GM19468 (cell line): Measurements from ENCODE around the gene MAML2.

Experiments used
- ATAC-seq: cut with Tn5 transposase; IDR thresholded peaks from one replicate; pipeline ENCODE4 v1.9.1; 2021; ENCODE audit warnings: mild to moderate bottlenecking, moderate library complexity, moderate number of reproducible peaks; ENCODE audit not compliant: unreplicated experiment; ENCODE audit errors: extremely low read depth

The MAML2 gene

DNA sequence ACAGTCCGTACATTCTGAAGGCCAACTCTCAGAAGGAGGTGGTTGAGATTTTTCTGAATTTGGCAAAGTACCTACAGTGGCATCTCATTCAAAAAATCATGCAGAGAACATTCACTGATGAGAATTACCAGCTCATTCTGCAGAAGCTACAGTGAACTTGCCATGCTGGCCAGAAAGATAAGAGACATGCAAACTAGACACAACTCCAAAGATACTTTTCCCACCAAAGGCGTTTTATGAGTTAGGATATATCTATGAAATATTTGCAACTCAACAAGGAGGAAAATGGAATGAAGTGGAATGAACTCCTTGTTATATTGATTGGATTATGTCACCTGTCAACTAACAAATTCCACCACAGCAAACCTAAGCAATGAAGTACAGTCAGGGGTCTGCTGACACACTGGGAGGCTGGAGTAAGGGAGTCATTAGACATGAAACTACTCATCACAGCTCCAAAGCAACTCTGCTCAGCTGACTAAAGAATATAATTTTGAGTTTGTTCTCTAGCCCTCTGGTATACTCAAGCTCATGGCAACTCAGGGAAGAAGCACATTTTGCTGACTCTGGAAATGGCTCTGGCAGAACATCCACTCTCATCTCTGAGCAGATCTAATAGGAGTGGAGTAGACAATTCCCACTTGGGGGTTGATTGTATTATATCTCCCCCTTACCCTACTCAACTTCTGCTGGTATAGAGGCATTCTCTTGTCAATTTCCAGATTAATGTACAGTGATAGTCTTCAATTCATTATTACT lies 22.9 kb downstream of the MAML2 start:
- ATAC-seq, result no peak

DNA sequence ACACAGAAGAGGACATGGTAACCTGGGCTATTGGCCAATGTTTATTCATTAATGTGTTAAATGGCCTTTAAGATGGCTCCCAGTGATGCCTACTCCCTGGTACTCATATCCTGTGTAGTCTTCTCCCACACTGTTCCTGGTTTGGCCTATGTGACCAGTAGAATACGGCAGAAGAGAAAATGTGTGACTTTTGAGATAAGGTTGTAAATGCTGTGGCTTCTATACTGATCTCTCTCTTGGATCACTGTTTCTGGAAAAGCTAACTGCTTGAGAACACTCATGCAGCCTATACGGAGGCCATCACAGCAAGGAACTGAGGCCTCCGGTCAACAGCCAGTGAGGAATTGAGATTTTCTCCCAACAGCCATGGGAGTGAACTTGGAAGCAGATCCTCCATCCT lies 24.1 kb downstream of the MAML2 start:
- no peak for ATAC-seq

DNA sequence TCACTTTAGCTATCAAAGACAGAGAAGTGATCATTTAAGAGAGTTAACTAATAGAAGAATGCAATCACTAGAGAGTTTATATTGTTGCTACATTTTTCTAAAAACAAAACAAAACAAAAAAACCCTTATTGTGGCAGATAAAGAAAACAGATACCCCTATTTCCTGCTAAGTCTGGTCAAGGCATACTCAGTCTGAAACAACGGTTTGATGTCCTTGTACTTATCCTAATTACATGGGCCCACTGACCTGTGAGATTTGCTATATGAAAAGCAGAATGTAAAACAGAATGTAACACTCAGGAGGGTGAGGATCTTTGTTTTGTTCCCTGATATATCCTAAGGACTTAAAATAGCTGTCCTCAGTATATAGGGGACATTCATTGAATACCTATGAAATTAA lies 24.6 kb downstream of the MAML2 start:
- no peak for ATAC-seq

DNA sequence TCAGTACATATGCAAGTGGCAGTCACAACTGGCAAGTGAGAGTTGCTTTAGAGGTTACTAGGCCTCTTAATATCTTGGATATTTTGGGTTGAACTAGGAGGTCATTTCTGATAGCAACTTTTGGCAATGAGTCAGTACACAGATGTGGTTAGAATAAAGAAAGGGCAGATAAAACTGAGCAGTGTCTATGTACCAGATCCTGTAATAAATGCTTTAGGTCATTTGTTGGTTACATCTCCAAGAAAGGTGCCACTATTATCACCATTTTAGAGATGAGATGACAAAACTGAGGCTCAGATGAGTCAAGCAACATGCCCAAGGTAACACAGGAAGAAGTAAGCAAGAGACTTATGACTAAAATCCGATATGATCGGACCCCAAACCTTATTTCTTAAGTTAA lies 25.0 kb downstream of the MAML2 start:
- ATAC-seq, result no peak

DNA sequence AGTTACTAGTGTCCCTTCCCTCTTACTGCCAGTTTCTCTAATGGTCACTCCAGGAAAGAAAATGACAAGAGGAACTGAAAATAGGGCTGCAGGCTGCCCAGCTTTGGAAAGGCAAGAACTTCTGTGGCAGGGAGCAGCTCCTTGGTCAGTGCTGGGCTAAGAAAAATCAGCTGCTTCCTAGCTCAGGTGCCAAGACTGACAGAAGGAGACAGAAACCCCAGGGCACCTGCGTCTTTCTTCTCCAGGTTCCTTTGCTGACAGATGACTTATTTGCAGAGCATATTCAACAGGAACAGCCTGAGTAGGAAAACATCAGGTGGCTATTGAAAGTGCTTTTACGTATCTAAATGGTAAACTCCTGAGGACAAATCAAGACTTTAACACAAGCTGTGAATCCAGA lies 25.4 kb downstream of the MAML2 start:
- no peak for ATAC-seq

DNA sequence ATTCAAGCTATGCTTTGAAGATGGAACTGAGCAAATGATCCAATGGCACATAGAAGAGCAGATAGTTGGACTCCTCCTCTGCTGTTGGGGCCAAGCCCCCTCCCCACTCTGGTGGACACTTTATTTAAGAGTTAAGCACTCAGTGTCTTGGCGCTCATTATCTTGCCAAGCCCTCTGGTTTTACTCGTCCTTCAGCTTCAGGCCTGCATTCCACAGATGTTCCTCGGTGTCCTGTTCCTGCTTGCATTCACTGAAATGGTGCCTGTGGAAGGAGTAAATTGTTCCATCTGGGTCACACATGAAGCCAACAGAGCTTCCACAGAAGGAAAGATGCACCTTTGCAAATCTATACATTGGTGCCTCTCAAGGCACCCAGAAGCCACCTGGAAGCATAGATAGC lies 26.1 kb downstream of the MAML2 start:
- no peak for ATAC-seq

DNA sequence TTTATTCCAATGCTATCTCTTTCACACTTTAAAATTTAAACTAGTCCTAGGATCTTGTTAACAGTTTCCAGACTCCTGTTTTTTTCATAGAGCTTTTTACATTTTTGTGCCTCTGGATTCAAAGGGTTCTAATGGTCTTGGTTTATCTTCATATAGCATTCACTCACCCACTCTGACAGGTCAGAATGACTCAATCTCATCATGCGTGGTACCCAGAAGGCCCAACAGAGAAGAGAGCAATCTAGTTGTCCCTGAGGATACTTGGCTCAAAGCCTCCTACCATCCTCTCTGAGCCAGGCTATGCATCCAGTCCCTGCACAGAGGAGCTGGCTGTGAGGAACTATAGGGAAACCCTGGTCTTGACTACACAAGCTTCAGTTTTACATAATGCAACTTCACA lies 27.5 kb downstream of the MAML2 start:
- ATAC-seq, result no peak

DNA sequence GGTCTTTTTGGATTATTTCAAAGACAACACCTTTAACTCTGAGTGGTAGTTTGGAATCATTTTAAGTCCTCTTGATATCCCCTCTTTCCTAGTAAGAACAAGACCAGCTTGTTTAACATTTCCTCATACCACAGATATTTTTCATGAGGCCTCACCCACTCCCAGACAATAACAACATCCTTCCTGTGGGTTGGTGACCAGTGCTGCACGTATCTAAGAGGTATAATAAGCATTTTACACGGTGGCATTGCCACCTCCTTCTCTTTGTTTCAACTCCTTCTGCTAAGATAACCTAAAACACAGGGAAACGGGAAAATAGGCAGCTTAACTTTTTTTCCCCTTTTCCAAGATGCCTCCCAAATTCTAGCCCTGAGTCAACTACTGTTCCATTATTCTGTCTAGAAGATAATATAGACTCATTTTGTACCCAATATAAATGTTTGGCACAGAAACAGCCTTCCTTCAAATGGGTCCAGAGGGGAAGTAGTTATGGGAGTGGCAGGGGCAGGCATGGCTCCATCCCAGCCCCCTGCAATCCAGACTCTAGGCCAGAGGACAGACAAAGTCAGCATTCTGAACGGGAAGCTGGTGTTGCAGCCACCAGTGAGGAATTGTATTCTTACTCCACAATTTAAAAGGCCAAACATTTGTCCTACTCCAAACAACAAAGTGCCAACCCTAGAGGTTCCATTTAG lies 28.5 kb downstream of the MAML2 start:
- ATAC-seq, result no peak

DNA sequence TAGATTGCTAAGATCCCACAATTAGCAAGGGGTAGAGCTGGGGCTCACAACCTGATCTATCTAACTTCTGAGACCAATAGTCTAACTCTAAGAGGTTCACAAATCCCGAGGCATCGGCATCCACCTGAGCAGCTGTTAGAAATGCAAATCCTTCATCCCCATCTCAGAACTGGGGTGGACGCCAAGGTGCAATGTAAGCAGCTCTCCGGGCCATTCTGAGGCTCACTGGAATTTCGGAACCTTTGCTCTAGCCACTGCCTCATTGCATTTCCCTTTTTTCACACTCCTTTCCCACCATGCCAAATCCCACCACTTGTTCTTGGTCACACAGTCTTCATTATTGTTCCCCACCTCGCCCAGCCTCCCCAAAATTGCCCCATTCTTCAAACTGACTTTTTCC lies 29.8 kb downstream of the MAML2 start:
- no peak for ATAC-seq

DNA sequence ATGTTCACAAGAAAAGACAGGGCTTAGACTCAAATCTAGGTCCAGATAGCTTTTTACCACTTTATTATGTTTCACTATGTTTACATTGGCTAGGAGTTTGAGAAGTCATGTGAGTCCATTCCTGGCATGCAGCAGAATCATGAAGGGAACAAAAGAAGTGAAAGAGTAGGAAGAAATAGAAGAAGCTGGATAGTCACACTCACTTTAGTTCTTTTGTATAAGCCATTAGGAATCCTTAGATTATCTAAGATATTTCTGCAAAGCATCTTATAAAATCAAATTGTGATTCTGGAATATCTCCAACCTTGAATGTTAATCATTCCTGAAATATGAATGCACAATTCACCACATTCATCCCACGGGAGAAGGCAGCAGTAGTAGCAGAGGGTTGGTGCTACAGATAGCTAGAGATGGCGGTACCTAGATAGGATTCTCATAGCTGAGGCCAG lies 31.9 kb downstream of the MAML2 start:
- ATAC-seq, result no peak

DNA sequence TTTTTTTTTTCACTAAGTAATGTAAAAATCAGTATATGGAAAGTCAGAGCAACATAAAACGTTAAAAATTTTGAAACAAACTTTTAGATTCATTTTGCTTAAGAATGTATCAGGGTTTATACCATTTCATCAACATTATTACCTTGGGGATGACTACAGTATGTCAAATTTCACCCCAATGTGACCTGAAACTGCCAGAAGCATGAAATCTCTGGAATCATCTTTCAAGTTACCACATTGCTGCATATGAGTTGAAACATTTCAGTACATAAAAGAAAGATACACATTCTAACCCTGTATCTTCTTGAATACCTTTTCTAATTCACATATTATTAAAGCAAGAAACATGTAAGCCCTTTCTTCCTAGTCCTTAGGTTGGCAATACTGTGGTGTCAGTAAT lies 32.8 kb downstream of the MAML2 start:
- no peak for ATAC-seq

DNA sequence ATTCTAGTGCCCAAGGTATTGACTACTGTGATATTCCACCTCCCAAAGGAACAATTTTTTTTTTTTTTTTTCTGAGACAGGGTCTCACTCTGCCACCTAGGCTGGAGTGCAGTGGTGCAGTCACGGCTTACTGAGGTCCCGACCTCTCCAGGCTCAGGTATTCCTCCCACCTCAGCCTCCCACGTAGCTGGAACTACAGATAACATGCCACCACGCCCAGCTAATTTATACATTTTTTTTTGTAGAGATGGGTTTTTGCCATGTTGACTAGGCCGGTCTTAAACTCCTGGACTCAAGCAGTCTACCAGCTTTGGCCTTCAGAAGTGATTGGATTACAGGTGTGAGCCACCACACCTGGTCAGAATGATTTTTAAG lies 33.4 kb downstream of the MAML2 start:
- ATAC-seq, result no peak

DNA sequence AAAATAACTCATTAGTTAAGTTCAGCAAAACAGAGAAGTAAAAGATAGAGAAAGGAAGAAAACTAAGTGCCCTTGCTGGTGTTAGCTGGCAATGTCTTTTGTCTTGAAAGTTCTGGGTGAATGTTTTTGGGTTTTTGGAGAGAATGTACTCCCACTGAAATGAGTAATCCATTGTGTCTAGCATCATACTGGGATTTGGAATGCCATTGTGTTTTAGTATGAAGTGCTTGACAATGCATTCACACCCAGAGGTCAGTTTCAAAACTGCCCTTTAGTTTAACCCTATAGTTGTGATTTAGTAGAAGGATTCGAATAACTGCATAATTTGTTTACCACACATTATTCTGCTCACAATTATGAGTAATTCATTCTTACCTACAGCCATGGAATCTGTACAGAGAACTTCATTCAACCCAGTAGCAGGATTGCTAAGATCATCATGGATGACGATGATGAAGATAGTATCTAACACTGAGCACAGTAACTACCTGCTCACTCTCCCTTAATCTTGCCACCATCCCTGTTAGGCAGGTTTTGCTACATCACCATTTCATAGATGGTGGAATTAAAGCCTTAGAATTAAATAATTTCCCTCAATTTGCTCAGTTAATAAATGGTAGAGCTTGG lies 33.9 kb downstream of the MAML2 start:
- ATAC-seq, result no peak

DNA sequence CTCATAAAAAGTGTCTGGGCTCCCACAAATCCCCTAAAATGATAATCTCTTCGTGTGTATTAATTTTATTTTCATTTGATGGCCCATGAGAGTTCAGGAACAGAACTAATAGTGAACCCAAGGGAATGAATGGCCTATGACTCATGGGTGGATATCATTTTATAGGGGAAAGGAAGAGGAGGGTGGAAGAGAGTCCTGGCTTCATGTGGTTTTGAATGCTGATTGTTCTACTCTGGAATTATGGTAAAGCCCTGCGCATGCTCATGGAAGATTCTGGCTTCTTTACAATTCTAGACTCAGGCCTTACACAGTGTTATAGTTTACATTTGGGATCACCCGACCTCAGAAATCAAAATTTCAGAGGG lies 35.2 kb downstream of the MAML2 start:
- ATAC-seq, result no peak

DNA sequence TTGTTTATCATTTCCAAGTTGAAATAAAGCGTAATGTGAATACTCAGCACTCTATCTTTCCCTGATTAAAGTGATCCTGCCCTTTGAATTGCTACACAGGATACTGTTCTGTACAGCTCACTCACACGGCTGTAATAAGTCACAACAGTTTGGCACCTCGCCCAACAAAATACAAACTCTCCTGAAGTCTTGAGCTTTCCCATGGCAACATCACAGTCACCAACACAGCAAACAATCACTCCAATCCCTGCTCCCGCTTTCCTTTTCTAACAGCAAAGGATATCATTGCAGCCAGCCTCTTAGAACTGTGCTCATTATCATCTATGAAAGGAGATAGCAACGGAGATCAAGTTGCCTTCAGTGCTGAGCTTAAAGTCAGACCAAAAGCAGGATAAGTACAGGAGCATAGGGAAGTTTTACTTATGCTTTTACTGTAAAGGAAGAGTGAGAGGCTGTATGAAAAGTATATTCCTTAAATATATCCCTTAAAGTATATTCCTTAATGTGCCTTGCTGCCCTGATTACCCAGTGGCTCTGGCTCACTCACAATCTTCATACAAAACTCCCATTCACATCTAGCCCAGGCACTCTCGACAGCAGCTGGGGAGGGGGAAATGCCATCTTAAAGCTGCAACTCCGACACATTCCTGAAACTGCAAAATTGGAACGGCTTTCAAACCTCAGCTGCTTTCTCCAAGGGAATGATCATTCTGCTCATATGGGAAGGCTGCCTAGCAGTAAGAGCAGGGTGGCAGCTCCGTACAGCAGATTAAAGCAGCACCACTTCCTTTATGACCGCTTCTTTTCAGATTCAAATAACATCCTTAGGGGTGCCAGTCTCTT lies 35.8 kb downstream of the MAML2 start:
- no peak for ATAC-seq

DNA sequence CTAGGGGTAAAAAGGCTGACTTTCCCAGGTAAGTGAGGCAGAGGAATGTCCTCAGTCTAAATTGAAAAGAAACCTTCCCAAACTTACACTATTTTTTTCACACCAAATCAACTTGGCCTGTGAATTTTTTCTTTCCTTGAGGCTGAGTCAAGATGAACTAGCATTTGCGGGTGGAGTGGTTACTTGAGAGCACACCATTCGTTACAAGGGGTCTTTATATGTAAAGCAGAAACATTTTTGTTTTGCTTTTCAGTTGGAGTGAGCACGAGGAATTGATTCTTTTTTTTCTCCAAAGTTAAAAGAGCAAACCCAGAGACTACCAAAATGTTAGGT lies 36.4 kb downstream of the MAML2 start:
- no peak for ATAC-seq

DNA sequence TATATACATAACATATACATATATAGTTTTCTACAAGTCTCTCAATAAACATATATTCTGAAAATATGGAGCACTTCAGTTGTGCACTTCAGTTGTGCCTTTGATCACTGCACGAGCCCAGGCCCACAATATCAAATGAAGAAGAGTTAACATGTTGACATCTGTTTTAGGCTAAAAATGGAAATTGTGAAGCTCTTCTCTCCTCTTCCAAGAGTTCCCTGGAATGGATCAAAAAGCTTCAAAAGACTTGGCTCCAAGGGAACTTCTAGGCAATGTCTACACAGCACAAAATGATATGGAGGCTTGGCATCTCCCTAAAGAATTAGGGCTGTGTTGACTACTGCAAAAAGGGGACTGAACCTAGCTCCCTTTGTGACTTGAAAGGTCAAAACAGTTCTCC lies 36.9 kb downstream of the MAML2 start:
- ATAC-seq, result no peak

DNA sequence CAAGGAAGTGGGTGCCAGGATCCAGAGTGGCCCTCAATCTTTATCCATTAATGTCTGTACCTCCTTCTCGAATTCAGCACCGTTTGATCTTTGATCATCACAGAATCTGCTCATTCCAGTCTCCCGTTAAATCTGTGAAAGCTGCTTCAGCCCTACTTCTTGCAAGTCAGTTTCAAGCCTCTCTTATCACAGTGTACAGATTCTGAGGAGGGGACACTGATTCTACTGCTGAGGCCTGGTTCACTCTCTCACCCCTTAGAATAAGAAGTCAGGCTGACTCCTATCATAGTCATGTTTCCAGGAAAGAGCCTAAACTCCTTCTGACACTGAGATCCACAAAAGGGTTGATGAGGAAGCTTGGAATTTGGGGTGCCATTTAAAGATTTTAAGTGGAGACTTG lies 39.0 kb downstream of the MAML2 start:
- ATAC-seq, result no peak

DNA sequence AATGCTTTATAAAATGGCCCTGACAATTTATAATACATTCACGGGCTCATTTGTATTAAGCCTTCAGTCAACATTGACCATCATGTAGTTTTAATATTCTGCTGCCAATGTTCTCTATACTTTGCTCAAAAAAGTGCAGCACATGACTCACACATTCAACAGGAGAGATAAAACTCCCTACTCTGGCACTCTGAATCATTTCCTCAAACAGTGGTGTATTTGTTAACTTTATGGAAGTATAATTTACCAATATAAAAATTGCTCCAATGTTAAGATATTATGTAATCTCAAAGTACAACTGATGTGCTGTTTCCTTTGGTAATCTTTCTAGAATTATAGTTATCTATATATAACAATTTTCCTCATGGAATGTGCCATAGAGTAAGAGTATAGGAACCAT lies 39.9 kb downstream of the MAML2 start:
- no peak for ATAC-seq

DNA sequence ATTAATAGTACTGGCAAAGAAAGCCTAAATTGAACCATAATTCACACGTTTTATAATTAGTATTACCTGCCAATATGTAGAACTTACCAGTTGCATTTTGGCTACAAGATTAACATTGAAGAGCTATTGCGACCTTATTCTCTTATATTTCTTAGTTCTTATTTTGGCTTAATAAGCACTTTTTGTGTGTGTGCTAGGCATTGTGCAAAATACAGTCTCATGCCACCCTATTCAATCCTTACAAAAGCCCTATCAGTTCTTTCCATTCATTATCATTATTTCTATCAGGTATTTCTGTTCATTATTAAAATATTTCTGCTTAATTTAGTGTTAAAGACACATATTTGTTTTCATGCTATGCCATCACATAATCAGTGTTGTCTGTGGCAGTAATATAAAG lies 41.2 kb downstream of the MAML2 start:
- no peak for ATAC-seq
